Stomach smooth muscle (tissue), 2 donors: ENCODE data around the gene GTPBP6.

Experiments used
- H3K27ac ChIP-seq: one replicate; pipeline ENCODE4 v1.7.0; 2013; ENCODE audit warnings: mild to moderate bottlenecking, low read length, inconsistent platforms
- H3K27me3 ChIP-seq, 2 donors: one replicate each; pipeline ENCODE4 v1.7.0; 2013; ENCODE audit warnings: low read length in 2 of 2; ENCODE audit not compliant: insufficient read depth in 2 of 2, control insufficient read depth in 1 of 2
- H3K36me3 ChIP-seq, 2 donors: one replicate each; pipeline ENCODE4 v1.7.0; 2013; ENCODE audit warnings: low read length in 2 of 2; ENCODE audit not compliant: control insufficient read depth in 2 of 2, insufficient read depth in 2 of 2
- H3K4me1 ChIP-seq: one replicate; pipeline ENCODE4 v1.7.0; 2013; ENCODE audit warnings: low read length; ENCODE audit not compliant: control insufficient read depth, insufficient read depth
- H3K4me3 ChIP-seq, 2 donors: one replicate each; pipeline ENCODE4 v1.7.0; 2013; ENCODE audit warnings: low read length in 2 of 2
- H3K9ac ChIP-seq, 2 donors: one replicate each; pipeline ENCODE4 v1.7.0; 2013; ENCODE audit warnings: low read length in 2 of 2, mild to moderate bottlenecking in 1 of 2
- H3K9me3 ChIP-seq, 2 donors: one replicate each; pipeline ENCODE4 v1.7.0; 2013; ENCODE audit warnings: low read length in 2 of 2; ENCODE audit not compliant: control insufficient read depth in 2 of 2
- donor health status: healthy.
- donor health status: Pancreatic carcinoma.

GTPBP6 gene

GRCh38 chrX:318739-319578, at the start of gene GTPBP6:
Gene GTPBP6 (minus strand): TSS chrX:318796. CDS start chrX:318787, 9 bp downstream.
- H3K4me1 ChIP-seq = peaks cover 28% of the 10 kb centered on the region
- peaks cover 7 to 17% of the 10 kb centered on the region in 2 donors for H3K27me3 ChIP-seq

GRCh38 chrX:367866-368265, 49.3 kb upstream of the GTPBP6 start:
- Histone ChIP-seq H3K36me3 (no peaks in the 10 kb centered on the region), H3K27ac (no peak overlapping the region), H3K9ac (no peak overlapping the region), H3K9me3 (no peaks in the 10 kb centered on the region), H3K4me1 (no peaks in the 10 kb centered on the region), H3K4me3 (no peak overlapping the region), H3K27me3 (peaks cover 9 to 26% of the 10 kb centered on the region in 2 donors)

More at GRCh38 chrX:318739-319578, at the start of gene GTPBP6:
- Histone ChIP-seq H3K9me3 (no peaks in the 10 kb centered on the region), H3K9ac (peak within 1 kb of the TSS; percentile 77 to 80), H3K27ac (peak within 1 kb of the TSS; percentile 67), H3K36me3 (peaks cover 7 to 12% of the 10 kb centered on the region in 2 donors), H3K4me3 (peak within 1 kb of the TSS; percentile 73 to 82)

- H3K9me3 ChIP-seq = no peaks in the 10 kb centered on the region
- H3K27ac ChIP-seq = no peak overlapping the region
- H3K4me1 ChIP-seq = no peaks in the 10 kb centered on the region
- H3K36me3 ChIP-seq = no peaks in the 10 kb centered on the region
- H3K4me3 ChIP-seq = no peak overlapping the region
- no peak overlapping the region for H3K9ac ChIP-seq
- peaks cover 4 to 23% of the 10 kb centered on the region in 2 donors for H3K27me3 ChIP-seq
Observed at GRCh38 chrX:367349-367748, 48.8 kb upstream of the GTPBP6 start.

- peaks cover 0 to 5% of the 10 kb centered on the region in 2 donors for H3K36me3 ChIP-seq
- no peaks in the 10 kb centered on the region for H3K4me1 ChIP-seq
- H3K4me3 ChIP-seq = no peak overlapping the region
- H3K27me3 ChIP-seq = no peaks in the 10 kb centered on the region
- H3K27ac ChIP-seq = no peak overlapping the region
- H3K9ac ChIP-seq = no peak overlapping the region
- peaks cover 0 to 16% of the 10 kb centered on the region in 2 donors for H3K9me3 ChIP-seq
Observed at GRCh38 chrX:363621-364375, 45.2 kb upstream of the GTPBP6 start.

GRCh38 chrX:362937-363620, 44.5 kb upstream of the GTPBP6 start:
- Histone ChIP-seq H3K27me3 (no peaks in the 10 kb centered on the region), H3K9me3 (peaks cover 0 to 16% of the 10 kb centered on the region in 2 donors), H3K4me3 (no peak overlapping the region), H3K4me1 (no peaks in the 10 kb centered on the region), H3K9ac (no peak overlapping the region), H3K27ac (no peak overlapping the region), H3K36me3 (peaks cover 0 to 5% of the 10 kb centered on the region in 2 donors)

- Histone ChIP-seq H3K36me3 (peaks cover 0 to 5% of the 10 kb centered on the region in 2 donors), H3K27me3 (no peaks in the 10 kb centered on the region), H3K9me3 (peaks cover 0 to 16% of the 10 kb centered on the region in 2 donors), H3K4me1 (no peaks in the 10 kb centered on the region), H3K9ac (no peak overlapping the region), H3K27ac (no peak overlapping the region), H3K4me3 (no peak overlapping the region)
Observed at GRCh38 chrX:362351-362750, 43.8 kb upstream of the GTPBP6 start.

GRCh38 chrX:361231-362145, 42.9 kb upstream of the GTPBP6 start:
- no peak overlapping the region for H3K4me3 ChIP-seq
- H3K27ac ChIP-seq = no peak overlapping the region
- H3K9me3 ChIP-seq = peaks cover 0 to 16% of the 10 kb centered on the region in 2 donors
- peaks cover 0 to 5% of the 10 kb centered on the region in 2 donors for H3K36me3 ChIP-seq
- no peak overlapping the region for H3K9ac ChIP-seq
- no peaks in the 10 kb centered on the region for H3K27me3 ChIP-seq
- H3K4me1 ChIP-seq = no peaks in the 10 kb centered on the region

GRCh38 chrX:360496-361150, 42.0 kb upstream of the GTPBP6 start:
- no peaks in the 10 kb centered on the region for H3K27me3 ChIP-seq
- peaks cover 0 to 16% of the 10 kb centered on the region in 2 donors for H3K9me3 ChIP-seq
- H3K4me3 ChIP-seq = no peak overlapping the region
- no peak overlapping the region for H3K9ac ChIP-seq
- H3K36me3 ChIP-seq = peaks cover 0 to 5% of the 10 kb centered on the region in 2 donors
- no peaks in the 10 kb centered on the region for H3K4me1 ChIP-seq
- no peak overlapping the region for H3K27ac ChIP-seq

GRCh38 chrX:358651-359143, 40.1 kb upstream of the GTPBP6 start:
- Histone ChIP-seq H3K36me3 (peaks cover 0 to 5% of the 10 kb centered on the region in 2 donors), H3K27ac (no peak overlapping the region)

More at GRCh38 chrX:358651-359143, 40.1 kb upstream of the GTPBP6 start:
- H3K4me3 ChIP-seq = no peak overlapping the region
- H3K4me1 ChIP-seq = no peaks in the 10 kb centered on the region
- no peaks in the 10 kb centered on the region for H3K27me3 ChIP-seq
- H3K9ac ChIP-seq = no peak overlapping the region
- peaks cover 0 to 16% of the 10 kb centered on the region in 2 donors for H3K9me3 ChIP-seq
